Activated CD4-positive, alpha-beta T cell treated with anti-CD3 and anti-CD28 coated beads, Interleukin-2, amount 10 ng/mL, durations not matched to agents 24 days and 14 days (primary cell): ENCODE measurements around the gene SLC38A3. TPM values are rescaled to one million over a fixed set of nuclear protein-coding genes. Genes with fewer than 3 reads are reported as not detected.

Experiments
- DNase-seq: peaks from one replicate; pipeline ENCODE4 v3.0.0; 2022
- H3K27ac Mint-ChIP-seq: one replicate; pipeline ENCODE4 v1.8.0; 2022; ENCODE audit warnings: mild to moderate bottlenecking, mixed read lengths
- H3K27me3 Mint-ChIP-seq: one replicate; pipeline ENCODE4 v1.8.0; 2022; ENCODE audit warnings: mixed read lengths
- H3K36me3 Mint-ChIP-seq: one replicate; pipeline ENCODE4 v1.8.0; 2022; ENCODE audit warnings: low read depth, mild to moderate bottlenecking, mixed read lengths
- H3K4me1 Mint-ChIP-seq: one replicate; pipeline ENCODE4 v1.8.0; 2021; ENCODE audit warnings: mixed read lengths
- H3K4me3 Mint-ChIP-seq: one replicate; pipeline ENCODE4 v1.8.0; 2022; ENCODE audit warnings: mild to moderate bottlenecking, moderate library complexity, mixed read lengths
- H3K9me3 Mint-ChIP-seq: one replicate; pipeline ENCODE4 v1.8.0; 2021; ENCODE audit warnings: mixed read lengths
- intact Hi-C: fragments of 100-400 bp; cut with micrococcal nuclease; formaldehyde crosslinking; loops from one replicate; pipeline ENCODE4 v1.15.1; 2023
- total RNA-seq: library from RNA; stranded (reverse); gene quantifications from 2 replicates; pipeline ENCODE4 v1.2.3, GENCODE V29; 2022

The SLC38A3 gene
- total RNA-seq, 1 donor from 2014 or later: not detected

DNA sequence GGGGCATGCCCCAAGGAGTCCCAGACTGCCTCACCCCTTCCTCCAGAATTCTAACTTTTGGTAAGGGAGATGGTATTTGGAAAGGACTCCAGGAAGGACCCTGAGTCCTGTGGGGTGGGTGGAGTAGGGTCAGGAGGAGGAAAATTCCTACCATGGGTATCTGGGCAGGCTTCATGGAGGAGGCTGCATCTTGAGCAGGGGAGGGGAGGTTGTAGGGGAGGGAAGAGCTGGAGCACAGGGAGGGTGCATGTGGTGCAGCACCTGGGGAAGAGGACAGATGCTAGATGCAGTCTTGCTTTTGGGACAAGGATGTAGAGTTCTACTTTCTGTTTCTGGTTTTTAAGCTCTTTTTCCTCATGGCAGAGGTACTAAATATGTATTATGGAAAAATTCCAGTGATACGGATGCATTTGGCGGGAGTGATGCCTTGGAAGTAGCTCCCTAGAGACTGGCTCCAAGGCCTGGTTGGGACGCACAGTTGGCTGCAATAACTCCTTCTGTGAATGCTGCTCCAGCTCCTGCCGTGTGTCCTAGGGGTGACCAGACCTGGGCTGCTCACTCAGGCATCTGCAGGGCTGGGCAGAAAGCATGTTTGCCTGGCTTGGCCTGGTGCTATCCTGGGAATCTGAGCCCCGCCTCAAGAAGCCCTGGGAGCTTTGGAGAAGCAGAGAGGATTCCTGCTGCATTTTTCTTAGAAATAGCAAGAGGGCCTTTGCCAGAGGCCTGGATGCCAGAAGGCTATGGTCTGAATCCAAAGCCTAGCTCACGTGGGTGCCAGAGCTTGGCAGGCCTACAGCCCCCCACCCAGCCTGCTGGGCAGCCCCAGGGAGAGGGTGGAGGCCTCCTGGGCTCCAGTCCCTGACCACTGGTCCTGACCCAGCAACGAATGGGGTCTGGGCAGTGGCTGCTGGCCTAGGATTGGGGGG, 39.8 kb upstream of the SLC38A3 start:
- DNase-seq: no peak
- H3K9me3 Mint-ChIP-seq: no peaks in the 10 kb centered on the region
- H3K27me3 Mint-ChIP-seq: peaks cover 4% of the 10 kb centered on the region
- no peak overlapping the region for H3K27ac Mint-ChIP-seq
- no peaks in the 10 kb centered on the region for H3K4me1 Mint-ChIP-seq
- H3K4me3 Mint-ChIP-seq: no peak overlapping the region
- H3K36me3 Mint-ChIP-seq: no peaks in the 10 kb centered on the region
- intact Hi-C loops: no loop called here

DNA sequence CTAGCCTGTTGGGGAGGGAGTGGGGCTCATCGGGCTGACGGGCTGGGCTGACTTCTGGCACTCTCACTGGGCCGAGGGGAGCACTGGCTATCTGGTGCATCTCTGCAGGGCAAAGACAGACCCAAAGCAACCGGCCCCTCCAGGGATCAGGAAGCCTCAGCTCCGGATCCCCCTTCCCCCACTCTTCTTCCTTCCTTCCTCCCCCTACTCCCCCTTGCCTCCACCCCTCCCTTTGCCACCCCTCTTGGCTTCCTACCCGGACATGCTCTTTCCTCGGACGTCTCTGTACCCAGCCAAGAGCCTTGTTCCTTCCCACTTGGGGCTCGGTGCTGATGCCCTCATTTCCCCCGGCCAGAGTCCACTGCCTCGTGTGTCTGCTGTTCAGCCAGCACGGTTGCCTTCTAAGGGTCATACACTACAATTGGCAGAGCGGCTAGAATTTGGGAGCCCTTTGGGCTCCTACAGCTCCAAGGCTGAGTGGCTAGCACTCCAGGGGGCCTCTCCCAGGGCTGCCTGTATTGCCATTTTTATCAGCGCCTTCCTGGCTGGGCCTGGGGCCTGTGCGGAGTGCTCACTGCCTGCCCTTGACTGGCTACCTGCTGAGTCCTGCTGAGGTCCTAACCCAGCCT, 39.0 kb upstream of the SLC38A3 start:
- peaks cover 4% of the 10 kb centered on the region for H3K27me3 Mint-ChIP-seq
- H3K36me3 Mint-ChIP-seq: no peaks in the 10 kb centered on the region
- H3K9me3 Mint-ChIP-seq: no peaks in the 10 kb centered on the region
- no peaks in the 10 kb centered on the region for H3K4me1 Mint-ChIP-seq
- no peak overlapping the region for H3K4me3 Mint-ChIP-seq
- intact Hi-C loops: no loop called here
- DNase-seq: no peak
- H3K27ac Mint-ChIP-seq: no peak overlapping the region

DNA sequence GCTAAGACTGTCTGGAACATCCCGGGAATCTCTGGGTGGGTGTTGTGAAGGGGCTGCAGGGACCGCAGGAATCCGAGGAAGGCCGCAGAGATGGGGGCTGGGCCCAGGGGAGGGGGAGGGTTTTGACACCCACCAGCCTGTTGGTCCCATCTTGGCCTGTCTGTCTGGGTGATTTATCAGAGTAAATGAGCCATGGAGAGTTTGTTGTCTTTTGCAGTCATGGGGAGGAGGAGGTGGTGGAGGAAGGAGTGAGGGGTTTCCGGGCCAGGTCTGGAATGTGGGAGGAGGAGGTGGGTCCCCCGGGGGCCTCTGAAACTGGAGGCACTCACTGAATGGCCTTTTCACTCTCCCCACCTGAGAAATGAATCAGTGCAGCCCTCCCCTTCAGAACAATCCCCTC, 38.5 kb upstream of the SLC38A3 start:
- H3K4me1 Mint-ChIP-seq: no peaks in the 10 kb centered on the region
- H3K36me3 Mint-ChIP-seq: no peaks in the 10 kb centered on the region
- intact Hi-C loops: no loop called here
- H3K9me3 Mint-ChIP-seq: no peaks in the 10 kb centered on the region
- H3K4me3 Mint-ChIP-seq: no peak overlapping the region
- H3K27me3 Mint-ChIP-seq: peaks cover 4% of the 10 kb centered on the region
- H3K27ac Mint-ChIP-seq: no peak overlapping the region
- no peak for DNase-seq

DNA sequence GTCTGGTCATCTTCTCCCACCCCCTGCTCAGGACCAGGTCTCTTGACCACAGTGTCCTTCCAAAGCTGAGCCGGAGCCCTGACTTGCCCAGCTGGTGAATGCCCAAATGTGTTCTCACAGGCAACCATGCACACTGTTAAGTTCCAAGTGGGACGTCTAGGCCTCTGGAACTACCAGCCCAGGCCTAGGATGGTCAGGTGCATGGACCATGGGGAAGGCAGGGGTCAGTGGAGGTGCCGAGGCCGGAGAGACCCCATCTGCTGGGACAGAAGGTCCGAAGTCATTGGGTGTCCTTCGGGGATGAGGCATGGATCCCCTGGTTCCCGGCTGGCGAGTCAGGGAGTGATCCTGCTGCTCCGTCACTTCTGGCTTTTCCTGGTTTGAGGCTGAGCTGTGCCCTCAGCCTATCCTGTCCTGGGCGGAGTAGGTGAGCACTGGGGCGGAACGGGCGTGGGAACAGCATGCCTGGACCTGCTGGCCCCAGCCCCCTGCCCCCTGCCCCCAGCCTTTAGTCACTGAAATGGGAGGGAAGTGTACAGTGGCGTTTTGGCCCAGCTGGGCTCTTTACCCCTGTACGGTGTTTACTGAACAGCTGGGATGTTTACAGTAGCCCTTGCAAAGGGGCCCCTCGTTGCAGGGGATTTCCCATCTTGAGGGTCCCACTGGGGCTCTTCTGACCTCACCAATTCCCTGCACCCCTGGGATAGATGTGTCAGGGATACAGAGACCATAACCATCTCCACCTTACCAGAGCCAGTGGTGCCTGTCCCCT, 37.8 kb upstream of the SLC38A3 start:
- intact Hi-C loops: no loop called here
- no peak overlapping the region for H3K27ac Mint-ChIP-seq
- H3K4me1 Mint-ChIP-seq: no peaks in the 10 kb centered on the region
- H3K27me3 Mint-ChIP-seq: peaks cover 4% of the 10 kb centered on the region
- H3K36me3 Mint-ChIP-seq: no peaks in the 10 kb centered on the region
- no peak overlapping the region for H3K4me3 Mint-ChIP-seq
- no peak for DNase-seq
- H3K9me3 Mint-ChIP-seq: no peaks in the 10 kb centered on the region

DNA sequence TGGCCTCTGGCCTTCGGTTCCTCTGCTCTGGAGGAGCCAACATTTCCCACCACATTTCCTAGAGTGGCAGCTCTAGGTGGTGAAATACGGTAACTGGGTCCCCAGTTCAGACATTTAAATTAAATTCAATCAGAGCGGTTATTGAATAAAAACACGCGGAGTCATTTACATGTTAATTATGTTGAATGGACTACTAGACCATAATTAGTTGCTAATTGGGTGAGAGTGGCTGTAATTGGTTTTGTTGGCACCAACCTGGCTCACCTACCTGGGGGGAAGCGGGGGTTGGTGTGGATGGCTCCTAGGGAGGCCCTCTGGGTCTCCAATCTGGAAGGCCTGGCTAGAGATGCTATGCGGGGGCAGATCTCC, 37.2 kb upstream of the SLC38A3 start:
- H3K27me3 Mint-ChIP-seq: peaks cover 4% of the 10 kb centered on the region
- H3K4me3 Mint-ChIP-seq: no peak overlapping the region
- H3K36me3 Mint-ChIP-seq: no peaks in the 10 kb centered on the region
- no peak overlapping the region for H3K27ac Mint-ChIP-seq
- DNase-seq: no peak
- no peaks in the 10 kb centered on the region for H3K4me1 Mint-ChIP-seq
- no peaks in the 10 kb centered on the region for H3K9me3 Mint-ChIP-seq
- intact Hi-C loops: no loop called here

DNA sequence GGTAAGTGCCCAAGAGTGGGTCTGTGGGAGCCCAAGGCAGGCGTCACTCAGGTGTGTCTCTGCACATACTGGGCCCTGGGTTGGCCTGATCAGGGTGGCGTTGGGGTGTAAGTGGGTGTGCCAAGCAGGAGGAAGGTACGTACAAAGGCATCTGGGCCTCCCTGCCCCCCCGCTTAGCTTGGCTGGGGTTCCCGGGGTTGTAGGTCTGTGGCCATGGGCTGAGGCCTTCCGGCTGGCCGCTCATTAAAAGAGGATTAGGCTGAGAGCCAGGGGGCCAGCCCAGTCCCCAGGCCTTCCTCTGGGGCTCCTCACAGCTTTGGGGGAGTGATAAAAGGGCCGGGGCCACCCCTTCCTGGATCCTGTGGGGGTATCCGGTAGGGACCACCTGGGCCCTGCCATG, 36.7 kb upstream of the SLC38A3 start:
- H3K4me1 Mint-ChIP-seq: no peaks in the 10 kb centered on the region
- DNase-seq: no peak
- no peak overlapping the region for H3K4me3 Mint-ChIP-seq
- no peak overlapping the region for H3K27ac Mint-ChIP-seq
- intact Hi-C loops: no loop called here
- no peaks in the 10 kb centered on the region for H3K9me3 Mint-ChIP-seq
- peaks cover 4% of the 10 kb centered on the region for H3K27me3 Mint-ChIP-seq
- no peaks in the 10 kb centered on the region for H3K36me3 Mint-ChIP-seq

DNA sequence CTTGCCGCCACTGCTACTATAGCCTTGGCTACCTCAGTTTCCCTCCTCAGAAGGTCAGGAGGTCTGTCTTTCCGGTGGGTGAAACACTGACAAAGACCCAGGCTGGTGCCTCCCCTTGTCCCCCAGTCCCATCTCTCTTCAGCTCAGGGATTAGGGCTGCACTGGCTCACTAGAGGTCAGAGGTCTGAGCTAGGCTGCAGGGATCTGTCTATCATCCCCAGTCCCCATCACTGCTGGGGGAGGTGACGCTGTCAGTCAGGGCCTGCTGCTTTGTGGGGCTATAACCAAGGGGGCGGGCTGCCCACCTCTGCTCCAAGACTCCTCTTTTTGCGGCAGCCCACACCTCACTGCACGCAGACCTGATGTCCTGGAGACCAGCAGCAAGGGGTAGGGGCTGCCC, 36.3 kb upstream of the SLC38A3 start:
- Mint-ChIP-seq H3K27ac (no peak overlapping the region), H3K4me1 (peaks cover 2% of the 10 kb centered on the region)

DNA sequence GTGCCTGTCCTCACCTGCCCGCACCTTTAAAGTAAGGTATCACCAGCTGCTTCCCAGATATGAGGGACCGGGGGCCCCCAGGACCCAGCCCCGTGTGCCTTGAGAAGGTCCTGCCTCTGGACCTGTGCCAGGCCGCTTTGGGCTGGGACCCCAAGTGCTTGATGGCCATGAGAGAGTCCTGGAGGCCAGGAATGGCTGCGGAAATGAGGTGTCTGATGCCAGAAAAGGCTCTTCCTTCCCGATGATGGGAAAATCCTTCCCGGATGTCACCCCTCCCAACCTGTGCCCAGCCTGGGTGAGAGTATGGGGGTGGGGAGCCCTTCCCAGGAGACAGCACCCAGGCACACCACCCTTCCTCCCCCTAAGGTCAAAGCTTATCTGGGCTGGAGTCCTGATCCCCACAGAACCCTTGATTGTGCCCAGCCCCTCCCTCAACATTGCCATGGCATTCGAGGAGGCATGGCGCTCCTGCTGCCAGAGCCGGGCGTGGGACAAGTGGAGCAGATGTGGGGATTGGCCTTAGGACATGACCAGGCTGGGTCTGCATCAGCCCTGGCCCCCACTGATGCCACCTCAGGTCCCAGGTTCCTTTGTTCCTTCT, 35.7 kb upstream of the SLC38A3 start:
- DNase-seq: no peak
- Mint-ChIP-seq H3K27me3 (peaks cover 4% of the 10 kb centered on the region), H3K4me1 (peaks cover 3% of the 10 kb centered on the region), H3K4me3 (no peak overlapping the region), H3K36me3 (no peaks in the 10 kb centered on the region), H3K27ac (no peak overlapping the region), H3K9me3 (no peaks in the 10 kb centered on the region)
- intact Hi-C loops: no loop called here

More for the DNA sequence above, 36.3 kb upstream of the SLC38A3 start:
- Mint-ChIP-seq H3K9me3 (no peaks in the 10 kb centered on the region), H3K27me3 (peaks cover 4% of the 10 kb centered on the region), H3K36me3 (no peaks in the 10 kb centered on the region), H3K4me3 (no peak overlapping the region)
- intact Hi-C loops: no loop called here
- DNase-seq: no peak

DNA sequence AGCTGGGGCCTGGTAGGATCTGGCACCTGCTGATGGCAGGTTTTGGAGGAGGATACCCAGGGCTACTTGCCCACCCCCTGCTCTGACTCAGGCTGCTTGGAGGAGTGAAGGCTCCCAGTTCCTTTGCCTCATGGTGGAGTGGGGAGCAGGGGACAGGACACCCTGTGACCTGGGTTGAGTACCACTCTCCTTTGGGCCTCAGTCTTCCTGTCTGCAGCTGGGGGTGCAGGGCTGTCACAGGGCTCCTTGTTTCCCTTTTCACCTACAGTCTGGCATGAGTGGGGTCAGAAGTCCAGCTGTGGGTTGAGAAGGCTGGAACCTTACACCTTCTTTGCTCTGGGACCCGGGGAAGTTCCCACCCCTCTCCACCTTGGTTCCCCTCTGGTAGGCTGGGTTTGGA, 35.2 kb upstream of the SLC38A3 start:
- H3K27ac Mint-ChIP-seq: no peak overlapping the region
- H3K4me1 Mint-ChIP-seq: peaks cover 3% of the 10 kb centered on the region
- intact Hi-C loops: no loop called here
- H3K9me3 Mint-ChIP-seq: no peaks in the 10 kb centered on the region
- no peak for DNase-seq
- no peaks in the 10 kb centered on the region for H3K36me3 Mint-ChIP-seq
- H3K4me3 Mint-ChIP-seq: no peak overlapping the region
- no peaks in the 10 kb centered on the region for H3K27me3 Mint-ChIP-seq

DNA sequence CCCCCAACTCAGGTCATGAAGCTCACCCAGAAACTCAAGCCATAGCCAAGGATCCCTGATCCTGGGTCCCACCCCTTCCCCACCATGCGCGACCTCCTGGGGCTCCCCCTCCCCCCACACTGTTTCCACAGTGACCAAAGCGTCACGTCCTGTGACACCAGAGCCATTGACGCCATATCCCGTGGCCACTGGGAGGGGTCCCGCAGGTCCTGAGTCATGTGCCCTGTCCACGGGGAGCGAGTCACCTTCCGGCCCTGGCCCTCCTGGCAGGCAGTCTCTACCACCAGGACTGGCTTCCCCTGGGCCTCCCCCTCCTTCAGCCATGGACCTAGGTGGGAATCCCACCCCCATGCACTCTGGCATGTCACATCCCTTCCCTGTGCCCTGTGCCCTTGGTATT, 34.4 kb upstream of the SLC38A3 start:
- DNase-seq: no peak
- Mint-ChIP-seq H3K27me3 (no peaks in the 10 kb centered on the region), H3K36me3 (no peaks in the 10 kb centered on the region), H3K27ac (no peak overlapping the region), H3K4me1 (peaks cover 3% of the 10 kb centered on the region), H3K9me3 (no peaks in the 10 kb centered on the region), H3K4me3 (no peak overlapping the region)
- intact Hi-C loops: no loop called here

DNA sequence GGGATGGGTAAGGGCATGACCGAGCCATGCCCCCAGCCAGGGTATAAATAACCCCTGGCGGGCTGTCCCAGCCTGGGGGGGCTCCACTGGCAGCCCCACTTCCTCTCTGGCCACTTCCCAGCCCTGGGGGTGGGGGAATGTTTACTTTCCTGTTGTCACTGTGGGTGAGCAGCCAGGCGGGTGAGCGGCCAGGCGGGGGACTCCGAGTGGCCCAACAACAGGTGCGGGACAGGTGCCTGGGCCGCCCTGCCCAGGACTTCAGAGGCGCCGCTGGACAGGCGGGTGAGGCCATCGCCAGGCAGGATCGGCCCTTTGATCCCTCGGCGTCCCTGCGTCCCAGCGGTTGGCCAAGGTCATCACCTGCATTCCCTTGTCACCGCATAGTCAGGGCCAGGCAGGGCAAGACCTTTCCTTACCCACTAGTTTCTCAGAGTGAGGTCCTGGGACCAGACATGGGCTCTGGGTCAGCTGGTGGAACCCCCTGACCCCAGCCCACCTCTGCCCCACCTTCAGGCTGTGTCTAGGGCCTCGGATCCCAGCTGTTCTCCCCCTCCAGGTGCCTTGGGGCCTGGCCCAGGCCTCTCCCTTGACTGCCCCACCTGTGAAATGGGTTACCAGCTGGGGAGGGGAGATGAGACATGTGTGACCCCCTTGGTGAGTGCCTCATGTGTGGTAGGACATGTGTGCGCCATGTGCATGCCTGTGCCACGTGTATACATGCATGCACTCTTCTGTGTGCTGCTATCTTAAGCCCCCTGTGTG, 33.4 kb upstream of the SLC38A3 start:
- H3K9me3 Mint-ChIP-seq: no peaks in the 10 kb centered on the region
- no peaks in the 10 kb centered on the region for H3K27me3 Mint-ChIP-seq
- no peak for DNase-seq
- H3K4me1 Mint-ChIP-seq: peaks cover 3% of the 10 kb centered on the region
- no peaks in the 10 kb centered on the region for H3K36me3 Mint-ChIP-seq
- intact Hi-C loops: no loop called here
- no peak overlapping the region for H3K27ac Mint-ChIP-seq
- no peak overlapping the region for H3K4me3 Mint-ChIP-seq

DNA sequence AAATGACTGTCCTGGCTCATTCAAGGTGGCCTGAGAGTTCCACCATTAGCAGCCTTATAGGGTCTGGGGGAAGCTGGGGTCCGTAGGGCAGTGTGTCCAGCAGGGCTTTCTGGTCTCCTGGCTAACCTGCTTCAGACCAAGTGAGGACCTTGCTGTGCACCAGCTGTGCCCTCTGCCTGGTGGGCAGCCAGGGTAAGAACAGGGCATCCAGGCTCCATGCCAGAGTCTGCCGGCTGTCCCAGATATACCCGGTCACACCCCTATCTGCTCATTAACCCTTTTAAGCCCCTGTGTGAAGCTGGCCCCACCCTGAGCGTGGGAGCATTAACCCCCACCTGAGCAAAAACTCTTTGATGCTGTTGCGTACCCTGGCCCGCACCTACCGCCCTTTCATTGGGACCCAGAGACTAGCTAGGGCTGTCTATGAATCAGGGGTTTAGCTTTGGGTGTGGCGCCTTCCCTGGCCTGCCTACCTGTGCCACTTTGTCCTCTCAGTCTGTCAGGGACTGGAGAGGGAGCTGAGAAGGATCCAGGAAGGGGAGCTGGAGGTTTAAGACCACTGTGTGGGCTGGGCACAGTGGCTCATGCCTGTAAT, 32.3 kb upstream of the SLC38A3 start:
- no peaks in the 10 kb centered on the region for H3K27me3 Mint-ChIP-seq
- no peak for DNase-seq
- no peaks in the 10 kb centered on the region for H3K36me3 Mint-ChIP-seq
- intact Hi-C loops: no loop called here
- H3K9me3 Mint-ChIP-seq: no peaks in the 10 kb centered on the region
- H3K4me3 Mint-ChIP-seq: no peak overlapping the region
- no peak overlapping the region for H3K27ac Mint-ChIP-seq
- peaks cover 3% of the 10 kb centered on the region for H3K4me1 Mint-ChIP-seq
